WERI-Rb-1 (cell line): ENCODE measurements around the gene NOL12.

Experiments used
- DNase-seq: peaks from one replicate; pipeline ENCODE4 v3.0.0-alpha.2; 2020
- H3K27ac ChIP-seq: fragments of 250-450 bp; sonication (Bioruptor Pico); 2 replicates; pipeline ENCODE4 v1.5.1; 2020; ENCODE audit warnings: mild to moderate bottlenecking, moderate library complexity
- H3K27me3 ChIP-seq: fragments of 250-450 bp; sonication (Bioruptor Pico); 2 replicates; pipeline ENCODE4 v1.5.1; 2021; ENCODE audit warnings: mild to moderate bottlenecking, low read depth, moderate library complexity; ENCODE audit not compliant: insufficient read depth, severe bottlenecking
- H3K36me3 ChIP-seq: fragments of 250-450 bp; sonication (Bioruptor Pico); 2 replicates; pipeline ENCODE4 v1.5.1; 2020; ENCODE audit warnings: mild to moderate bottlenecking, moderate library complexity
- H3K4me3 ChIP-seq: 2 replicates; pipeline ENCODE4 v1.5.1; 2011; ENCODE audit warnings: low read depth, mild to moderate bottlenecking, control low read depth, low read length
- H3K9me3 ChIP-seq: fragments of 250-450 bp; sonication (Bioruptor Pico); 2 replicates; pipeline ENCODE4 v1.5.1; 2021; ENCODE audit warnings: mild to moderate bottlenecking, moderate library complexity; ENCODE audit not compliant: severe bottlenecking
- TF ChIP-seq, protein P1 (sequence below): IDR thresholded peaks from 2 replicates; pipeline ENCODE4 v1.5.1; 2011; ENCODE audit warnings: low read depth, mild to moderate bottlenecking, control low read depth, inconsistent platforms, low read length

The NOL12 gene

DNA sequence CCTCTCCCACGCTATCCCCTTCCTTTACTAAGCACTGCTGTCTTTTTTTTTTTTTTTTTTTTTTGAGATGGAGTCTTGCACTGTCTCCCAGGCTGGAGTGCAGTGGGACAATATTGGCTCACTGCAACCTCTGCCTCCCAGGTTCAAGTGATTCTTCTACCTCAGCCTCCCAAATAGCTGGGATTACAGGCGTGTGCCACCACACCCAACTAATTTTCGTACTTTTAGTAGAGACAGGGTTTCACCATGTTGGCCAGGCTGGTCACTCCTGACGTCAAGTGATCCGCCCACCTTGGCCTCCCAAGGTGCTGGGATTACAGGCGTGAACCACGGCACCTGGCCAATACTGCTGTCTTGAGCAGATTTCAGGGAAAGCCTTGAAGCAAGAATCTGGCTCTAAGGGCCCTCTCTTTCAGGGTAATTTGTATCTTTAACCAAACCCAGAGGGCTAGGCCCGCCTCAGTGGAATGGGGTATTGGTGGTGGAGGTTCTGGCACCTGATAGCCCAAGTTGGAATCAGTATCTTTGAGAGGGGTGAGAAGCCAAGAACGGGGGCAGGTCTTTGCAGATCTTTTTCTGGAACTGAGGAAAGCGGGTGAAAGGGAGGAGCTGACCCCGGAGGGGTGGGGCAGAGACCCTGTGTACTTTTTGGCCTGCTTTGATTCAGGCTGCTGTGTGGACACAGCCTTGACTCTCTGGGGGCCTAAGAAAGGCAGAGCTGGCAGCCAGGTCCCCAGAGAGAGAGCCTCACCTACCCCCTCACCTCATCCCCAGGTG, 47.7 kb downstream of the NOL12 start:
- Histone ChIP-seq H3K27me3 (no peaks in the 10 kb centered on the region), H3K9me3 (no peaks in the 10 kb centered on the region), H3K27ac (no peak overlapping the region), H3K36me3 (no peaks in the 10 kb centered on the region), H3K4me3 (no peak overlapping the region)
- TF ChIP-seq, protein P1, sequence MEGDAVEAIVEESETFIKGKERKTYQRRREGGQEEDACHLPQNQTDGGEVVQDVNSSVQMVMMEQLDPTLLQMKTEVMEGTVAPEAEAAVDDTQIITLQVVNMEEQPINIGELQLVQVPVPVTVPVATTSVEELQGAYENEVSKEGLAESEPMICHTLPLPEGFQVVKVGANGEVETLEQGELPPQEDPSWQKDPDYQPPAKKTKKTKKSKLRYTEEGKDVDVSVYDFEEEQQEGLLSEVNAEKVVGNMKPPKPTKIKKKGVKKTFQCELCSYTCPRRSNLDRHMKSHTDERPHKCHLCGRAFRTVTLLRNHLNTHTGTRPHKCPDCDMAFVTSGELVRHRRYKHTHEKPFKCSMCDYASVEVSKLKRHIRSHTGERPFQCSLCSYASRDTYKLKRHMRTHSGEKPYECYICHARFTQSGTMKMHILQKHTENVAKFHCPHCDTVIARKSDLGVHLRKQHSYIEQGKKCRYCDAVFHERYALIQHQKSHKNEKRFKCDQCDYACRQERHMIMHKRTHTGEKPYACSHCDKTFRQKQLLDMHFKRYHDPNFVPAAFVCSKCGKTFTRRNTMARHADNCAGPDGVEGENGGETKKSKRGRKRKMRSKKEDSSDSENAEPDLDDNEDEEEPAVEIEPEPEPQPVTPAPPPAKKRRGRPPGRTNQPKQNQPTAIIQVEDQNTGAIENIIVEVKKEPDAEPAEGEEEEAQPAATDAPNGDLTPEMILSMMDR, result no peak
- no peak for DNase-seq

DNA sequence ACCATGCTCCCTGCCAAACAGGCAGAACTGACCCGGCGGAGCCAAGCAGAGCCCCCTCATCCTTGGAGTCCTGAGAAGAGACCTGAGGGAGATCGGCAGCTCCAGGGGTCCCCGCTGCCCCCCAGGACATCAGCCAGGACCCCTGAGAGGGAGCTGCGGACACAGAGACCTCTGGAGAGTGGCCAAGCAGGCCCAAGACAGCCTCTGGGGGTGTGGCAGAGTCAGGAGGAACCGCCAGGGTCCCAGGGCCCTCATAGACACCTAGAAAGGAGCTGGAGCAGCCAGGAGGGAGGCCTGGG, 48.2 kb downstream of the NOL12 start:
- H3K9me3 ChIP-seq, result no peaks in the 10 kb centered on the region
- H3K4me3 ChIP-seq, result no peak overlapping the region
- TF ChIP-seq, protein P1, result no peak
- H3K27me3 ChIP-seq, result no peaks in the 10 kb centered on the region
- H3K36me3 ChIP-seq, result no peaks in the 10 kb centered on the region
- no peak overlapping the region for H3K27ac ChIP-seq
- DNase-seq, result no peak

DNA sequence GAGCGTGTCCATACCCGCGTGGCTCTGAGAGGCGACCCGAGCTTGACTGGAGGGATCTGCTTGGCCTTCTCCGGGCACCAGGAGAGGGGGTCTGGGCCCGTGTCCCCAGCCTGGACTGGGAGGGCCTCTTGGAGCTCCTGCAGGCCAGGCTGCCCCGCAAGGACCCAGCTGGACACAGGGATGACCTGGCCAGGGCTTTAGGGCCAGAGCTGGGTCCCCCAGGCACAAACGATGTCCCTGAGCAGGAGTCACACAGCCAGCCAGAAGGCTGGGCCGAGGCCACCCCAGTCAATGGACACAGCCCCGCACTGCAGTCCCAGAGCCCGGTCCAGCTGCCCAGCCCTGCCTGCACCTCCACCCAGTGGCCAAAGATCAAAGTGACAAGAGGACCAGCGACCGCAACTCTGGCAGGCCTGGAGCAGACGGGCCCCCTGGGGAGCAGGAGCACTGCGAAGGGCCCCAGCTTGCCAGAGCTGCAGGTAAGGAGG, 48.9 kb downstream of the NOL12 start:
- TF ChIP-seq, protein P1, result peak; percentile 77
- H3K9me3 ChIP-seq, result no peaks in the 10 kb centered on the region
- H3K4me3 ChIP-seq, result no peak overlapping the region
- H3K36me3 ChIP-seq, result no peaks in the 10 kb centered on the region
- H3K27ac ChIP-seq, result no peak overlapping the region
- DNase-seq, result peak; percentile 85
- no peaks in the 10 kb centered on the region for H3K27me3 ChIP-seq

DNA sequence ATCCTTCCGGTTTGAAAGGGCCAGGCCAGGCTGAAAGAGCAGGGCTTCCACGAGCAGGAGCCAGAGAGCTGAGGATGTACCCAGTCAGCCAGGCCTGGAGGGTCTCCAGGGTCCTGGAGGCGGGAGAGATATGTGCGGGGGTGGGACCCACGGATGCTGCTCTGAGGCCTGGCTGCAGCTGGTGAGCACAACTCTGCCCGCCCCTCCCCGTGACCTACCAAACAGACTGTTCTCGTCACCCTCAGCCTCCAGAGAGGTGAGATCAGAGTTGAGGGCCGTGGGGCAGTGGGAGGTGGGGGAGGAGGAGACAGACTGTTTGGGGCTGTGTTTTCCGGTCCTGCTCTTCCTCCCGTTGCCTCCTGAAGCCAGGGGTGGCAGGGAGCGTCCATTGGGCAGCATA, 52.9 kb downstream of the NOL12 start:
- Histone ChIP-seq H3K4me3 (no peak overlapping the region), H3K36me3 (no peaks in the 10 kb centered on the region)

DNA sequence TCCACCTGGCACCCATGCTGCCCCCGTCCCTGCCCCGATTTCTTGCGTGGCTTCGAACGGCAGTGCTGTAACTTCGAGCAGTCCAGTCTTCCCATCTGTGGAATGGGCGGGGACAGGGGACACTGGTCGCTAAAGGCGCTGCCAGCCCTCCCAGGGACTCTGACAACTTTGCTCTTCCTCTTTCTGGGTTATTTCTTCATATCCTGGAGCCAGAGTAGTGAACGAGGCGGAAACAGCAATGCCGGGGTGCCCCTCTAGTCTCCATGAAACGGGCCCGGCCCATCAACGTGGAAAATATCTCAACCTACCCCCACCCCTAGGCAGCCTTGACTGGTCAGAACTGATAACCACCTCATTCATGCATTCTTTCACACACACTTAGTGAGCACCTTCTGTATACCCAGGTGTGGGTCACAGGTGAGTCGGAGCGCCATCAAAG, 53.5 kb downstream of the NOL12 start:
- H3K27me3 ChIP-seq, result no peaks in the 10 kb centered on the region
- H3K4me3 ChIP-seq, result no peak overlapping the region
- H3K27ac ChIP-seq, result no peak overlapping the region
- H3K36me3 ChIP-seq, result no peaks in the 10 kb centered on the region
- no peak for DNase-seq
- TF ChIP-seq, protein P1, result no peak
- no peaks in the 10 kb centered on the region for H3K9me3 ChIP-seq

More for the DNA sequence above, 52.9 kb downstream of the NOL12 start:
- H3K9me3 ChIP-seq, result no peaks in the 10 kb centered on the region
- TF ChIP-seq, protein P1, result no peak
- no peaks in the 10 kb centered on the region for H3K27me3 ChIP-seq
- no peak for DNase-seq
- H3K27ac ChIP-seq, result no peak overlapping the region
